ENCODE data around the gene TLE1.

- TF ChIP-seq POLR2A (IDR thresholded peaks at IDR 0.05) (no peak), CTCF (IDR thresholded peaks at IDR 0.05) (no peak), POLR2AphosphoS5 (IDR thresholded peaks at IDR 0.05) (no peak), EP300 (IDR thresholded peaks at IDR 0.05) (no peak)
These were observed 77.7 kb downstream of the TLE1 start for GRCh38 chr9:81611664-81612063.

Measured in gastroesophageal sphincter (tissue), 3 donors.